ENCODE data around the gene PCYT1A.

- TF ChIP-seq POLR2A (IDR thresholded peaks at IDR 0.05; ENCODE audit: low read length), result no peak
- TF ChIP-seq GATA1 (IDR thresholded peaks at IDR 0.05; ENCODE audit: low read depth, low read length), result no peak
Measured at GRCh38 chr3:196314597-196314996, 27.1 kb upstream of the PCYT1A start.

Data from erythroblast (primary cell).